Colonic mucosa (tissue), 4 donors: ENCODE results near the gene HNRNPUL1. TPM values are rescaled to one million over a fixed set of nuclear protein-coding genes. Genes with fewer than 3 reads are reported as not detected.

ENCODE experiments used
- DNase-seq: peaks from one replicate; pipeline ENCODE4 v3.0.0-alpha.2; 2020
- H3K27ac ChIP-seq: fragments of 200-600 bp; one replicate; pipeline ENCODE4 v1.8.0; 2021
- H3K27me3 ChIP-seq: fragments of 200-600 bp; one replicate; pipeline ENCODE4 v1.8.0; 2021
- H3K36me3 ChIP-seq: fragments of 200-600 bp; one replicate; pipeline ENCODE4 v1.8.0; 2021
- H3K4me1 ChIP-seq: fragments of 200-600 bp; one replicate; pipeline ENCODE4 v1.8.0; 2021; ENCODE audit warnings: mild to moderate bottlenecking
- H3K4me3 ChIP-seq: fragments of 200-600 bp; one replicate; pipeline ENCODE4 v1.8.0; 2021
- H3K9ac ChIP-seq, 2 donors: one replicate each; pipeline ENCODE4 v1.7.0; 2013; ENCODE audit warnings: control low read depth in 2 of 2, low read depth in 2 of 2, low read length in 2 of 2
- H3K9me3 ChIP-seq: fragments of 200-600 bp; one replicate; pipeline ENCODE4 v1.8.0; 2021
- intact Hi-C: fragments of 100-400 bp; cut with DNase I; formaldehyde crosslinking; loops from one replicate; pipeline ENCODE4 v1.14.1; 2022
- total RNA-seq, 2 donors: library from RNA; stranded (reverse); fragmentation: NEBNext Ultra II Directional in 1 of 2; extraction: Animal tissue kit (Norgen Biotek cat#: 25700) in 1 of 2; gene quantifications; one replicate each; pipeline ENCODE4 v1.2.1, GENCODE V29; 2021
- TF ChIP-seq, protein P1 (sequence below): fragments of 200-600 bp; IDR thresholded peaks from one replicate; pipeline ENCODE4 v1.8.0; 2022; ENCODE audit warnings: antibody characterized with exemption, mild to moderate bottlenecking
- donor health status: healthy.
- donor health status: DM: no; HTN: no; CAD: no.
- donor health status: DM: no; HTN: no; CAD: no.

HNRNPUL1 gene
- total RNA-seq, 2 donors from 2014 or later, result 179 to 233 TPM

- intact Hi-C loops, result no loop called here
- TF ChIP-seq, protein P1, sequence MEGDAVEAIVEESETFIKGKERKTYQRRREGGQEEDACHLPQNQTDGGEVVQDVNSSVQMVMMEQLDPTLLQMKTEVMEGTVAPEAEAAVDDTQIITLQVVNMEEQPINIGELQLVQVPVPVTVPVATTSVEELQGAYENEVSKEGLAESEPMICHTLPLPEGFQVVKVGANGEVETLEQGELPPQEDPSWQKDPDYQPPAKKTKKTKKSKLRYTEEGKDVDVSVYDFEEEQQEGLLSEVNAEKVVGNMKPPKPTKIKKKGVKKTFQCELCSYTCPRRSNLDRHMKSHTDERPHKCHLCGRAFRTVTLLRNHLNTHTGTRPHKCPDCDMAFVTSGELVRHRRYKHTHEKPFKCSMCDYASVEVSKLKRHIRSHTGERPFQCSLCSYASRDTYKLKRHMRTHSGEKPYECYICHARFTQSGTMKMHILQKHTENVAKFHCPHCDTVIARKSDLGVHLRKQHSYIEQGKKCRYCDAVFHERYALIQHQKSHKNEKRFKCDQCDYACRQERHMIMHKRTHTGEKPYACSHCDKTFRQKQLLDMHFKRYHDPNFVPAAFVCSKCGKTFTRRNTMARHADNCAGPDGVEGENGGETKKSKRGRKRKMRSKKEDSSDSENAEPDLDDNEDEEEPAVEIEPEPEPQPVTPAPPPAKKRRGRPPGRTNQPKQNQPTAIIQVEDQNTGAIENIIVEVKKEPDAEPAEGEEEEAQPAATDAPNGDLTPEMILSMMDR, result no peak
These were observed 46.1 kb downstream of the HNRNPUL1 start, which contains the start of gene CCDC97 for GRCh38 chr19:41310033-41310831. CCDC97 (plus strand) TSS chr19:41310172; CDS start chr19:41310311, 139 bp downstream.

GRCh38 chr19:41311072-41311471 is 46.9 kb downstream of the HNRNPUL1 start:
- peak overlapping the region; percentile 47 for H3K4me3 ChIP-seq
- H3K9me3 ChIP-seq, result no peaks in the 10 kb centered on the region
- TF ChIP-seq, protein P1, result no peak
- no peak for DNase-seq
- peak overlapping the region; percentile 93 to 98 for H3K9ac ChIP-seq
- H3K27me3 ChIP-seq, result no peaks in the 10 kb centered on the region
- intact Hi-C loops, result no loop called here
- H3K27ac ChIP-seq, result no peak overlapping the region
- peaks cover 17% of the 10 kb centered on the region for H3K4me1 ChIP-seq
- H3K36me3 ChIP-seq, result no peaks in the 10 kb centered on the region

More at GRCh38 chr19:41310033-41310831, 46.1 kb downstream of the HNRNPUL1 start, which contains the start of gene CCDC97:
- peak within 1 kb of the TSS; percentile 93 to 98 for H3K9ac ChIP-seq
- H3K27me3 ChIP-seq, result no peaks in the 10 kb centered on the region
- peaks cover 5% of the 10 kb centered on the region for H3K36me3 ChIP-seq
- H3K9me3 ChIP-seq, result no peaks in the 10 kb centered on the region
- DNase-seq, result peak; percentile 88
- H3K27ac ChIP-seq, result peak within 1 kb of the TSS; percentile 87
- peaks cover 17% of the 10 kb centered on the region for H3K4me1 ChIP-seq
- H3K4me3 ChIP-seq, result peak within 1 kb of the TSS; percentile 47

DNA sequence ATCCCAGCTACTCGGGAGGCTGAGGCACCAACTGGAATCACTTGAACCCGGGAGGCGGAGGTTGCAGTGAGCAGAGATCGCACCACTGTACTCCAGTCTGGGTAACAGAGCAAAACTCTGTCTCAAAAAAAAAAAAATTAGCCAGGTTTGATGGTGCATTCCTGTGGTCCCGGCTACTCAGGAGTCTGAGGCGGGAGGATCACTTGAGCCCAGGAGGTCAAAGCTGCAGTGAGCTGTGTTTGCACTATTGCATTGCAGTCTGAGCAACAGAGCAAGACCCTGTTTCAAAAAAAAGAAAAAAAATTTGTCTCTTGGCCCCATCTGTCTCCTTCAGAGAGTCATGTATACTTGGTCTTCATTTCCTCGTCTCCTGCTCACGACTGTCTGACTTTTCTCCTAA is 47.4 kb downstream of the HNRNPUL1 start:
- H3K4me1 ChIP-seq, result peaks cover 17% of the 10 kb centered on the region
- H3K4me3 ChIP-seq, result no peak overlapping the region
- intact Hi-C loops, result no loop called here
- no peak for DNase-seq
- no peaks in the 10 kb centered on the region for H3K9me3 ChIP-seq
- peaks cover 5% of the 10 kb centered on the region for H3K36me3 ChIP-seq
- TF ChIP-seq, protein P1, result no peak
- H3K27ac ChIP-seq, result no peak overlapping the region
- H3K9ac ChIP-seq, result no peak overlapping the region
- no peaks in the 10 kb centered on the region for H3K27me3 ChIP-seq

DNA sequence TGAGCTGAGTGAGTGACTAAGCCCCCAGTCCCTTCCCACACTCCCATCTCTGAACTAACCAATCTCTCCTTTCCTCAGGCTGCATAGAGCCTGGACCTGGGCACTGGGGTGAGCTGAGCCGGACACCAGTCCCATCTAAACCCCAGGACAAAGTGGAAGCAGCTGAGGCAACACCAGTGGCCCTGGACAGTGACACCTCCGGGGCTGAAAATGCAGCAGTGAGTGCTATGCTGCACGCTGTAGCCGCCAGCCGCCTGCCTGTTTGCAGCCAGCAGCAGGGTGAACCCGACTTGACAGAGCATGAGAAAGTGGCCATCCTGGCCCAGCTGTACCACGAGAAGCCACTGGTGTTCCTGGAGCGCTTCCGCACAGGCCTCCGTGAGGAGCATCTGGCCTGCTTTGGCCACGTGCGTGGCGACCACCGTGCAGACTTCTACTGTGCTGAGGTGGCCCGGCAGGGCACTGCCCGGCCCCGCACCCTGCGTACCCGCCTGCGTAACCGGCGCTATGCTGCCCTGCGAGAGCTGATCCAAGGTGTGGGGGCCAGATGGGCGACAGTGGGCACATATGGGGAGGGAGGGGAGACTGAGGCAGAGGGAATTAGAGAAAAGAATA is 52.2 kb downstream of the HNRNPUL1 start:
- no peaks in the 10 kb centered on the region for H3K9me3 ChIP-seq
- no peak overlapping the region for H3K4me3 ChIP-seq
- intact Hi-C loops, result no loop called here
- H3K27ac ChIP-seq, result no peak overlapping the region
- H3K9ac ChIP-seq, result no peak overlapping the region
- peaks cover 2% of the 10 kb centered on the region for H3K4me1 ChIP-seq
- peaks cover 5% of the 10 kb centered on the region for H3K36me3 ChIP-seq
- TF ChIP-seq, protein P1, result no peak
- no peak for DNase-seq
- H3K27me3 ChIP-seq, result no peaks in the 10 kb centered on the region

GRCh38 chr19:41318696-41319499 is 54.7 kb downstream of the HNRNPUL1 start:
- Histone ChIP-seq H3K27ac (no peak overlapping the region), H3K9me3 (no peaks in the 10 kb centered on the region), H3K4me1 (no peaks in the 10 kb centered on the region), H3K4me3 (no peak overlapping the region), H3K36me3 (peaks cover 5% of the 10 kb centered on the region), H3K27me3 (no peaks in the 10 kb centered on the region), H3K9ac (no peak overlapping the region)
- DNase-seq, result no peak
- intact Hi-C loops, result no loop called here
- TF ChIP-seq, protein P1, result no peak
